NCI-H2107 treated with DMSO at 0.1 percent for 48 hours (cell line): ENCODE results near the gene EFCAB8.
"Not testable (repeated sequence)": the region's sequence is repeated elsewhere in the genome, so short reads cannot be mapped to it uniquely, and the experiment has no call there.

ENCODE experiments used
- DNase-seq: peaks from one replicate; lab custom pipeline; 2025; ENCODE audit not compliant: unreplicated experiment; lab: John Stamatoyannopoulos, UW

Gene EFCAB8

DNA sequence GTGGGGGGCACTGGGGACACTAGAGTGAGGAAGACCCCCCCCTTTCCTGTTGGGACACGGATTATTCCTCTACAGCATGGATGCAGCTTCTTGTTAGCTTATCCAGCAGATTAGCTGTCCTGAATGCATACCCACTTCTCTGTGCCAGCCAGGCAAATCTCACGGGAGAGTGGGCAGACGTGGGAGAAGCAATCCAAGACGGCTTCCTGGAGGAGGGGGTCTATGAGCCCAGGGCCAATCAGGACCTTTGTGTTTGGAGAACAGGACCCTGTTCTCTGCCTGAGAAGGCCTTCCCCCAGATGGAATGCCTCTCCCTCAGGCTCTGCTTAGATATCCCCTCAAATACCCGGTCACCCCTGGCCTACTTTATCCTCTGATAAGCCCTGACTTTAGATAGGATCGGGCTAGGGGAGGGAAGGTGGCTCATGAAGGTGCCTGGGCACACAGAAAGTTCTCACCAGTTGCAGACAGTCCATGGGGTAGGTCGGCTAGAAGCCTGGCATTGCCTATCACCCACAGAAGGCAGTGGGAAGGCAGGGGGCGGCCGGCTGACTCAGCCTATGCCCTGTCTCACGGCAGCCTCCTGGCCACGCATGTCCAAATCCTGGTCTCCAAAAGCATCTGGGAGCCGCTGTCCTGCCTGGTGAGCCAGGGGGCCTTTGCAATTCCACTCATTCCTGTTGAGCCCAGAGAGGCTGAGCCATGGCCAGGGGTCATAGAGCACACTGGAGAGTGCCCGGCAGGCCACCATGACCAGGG is 110.8 kb downstream of the EFCAB8 start:
- no peak for DNase-seq

DNA sequence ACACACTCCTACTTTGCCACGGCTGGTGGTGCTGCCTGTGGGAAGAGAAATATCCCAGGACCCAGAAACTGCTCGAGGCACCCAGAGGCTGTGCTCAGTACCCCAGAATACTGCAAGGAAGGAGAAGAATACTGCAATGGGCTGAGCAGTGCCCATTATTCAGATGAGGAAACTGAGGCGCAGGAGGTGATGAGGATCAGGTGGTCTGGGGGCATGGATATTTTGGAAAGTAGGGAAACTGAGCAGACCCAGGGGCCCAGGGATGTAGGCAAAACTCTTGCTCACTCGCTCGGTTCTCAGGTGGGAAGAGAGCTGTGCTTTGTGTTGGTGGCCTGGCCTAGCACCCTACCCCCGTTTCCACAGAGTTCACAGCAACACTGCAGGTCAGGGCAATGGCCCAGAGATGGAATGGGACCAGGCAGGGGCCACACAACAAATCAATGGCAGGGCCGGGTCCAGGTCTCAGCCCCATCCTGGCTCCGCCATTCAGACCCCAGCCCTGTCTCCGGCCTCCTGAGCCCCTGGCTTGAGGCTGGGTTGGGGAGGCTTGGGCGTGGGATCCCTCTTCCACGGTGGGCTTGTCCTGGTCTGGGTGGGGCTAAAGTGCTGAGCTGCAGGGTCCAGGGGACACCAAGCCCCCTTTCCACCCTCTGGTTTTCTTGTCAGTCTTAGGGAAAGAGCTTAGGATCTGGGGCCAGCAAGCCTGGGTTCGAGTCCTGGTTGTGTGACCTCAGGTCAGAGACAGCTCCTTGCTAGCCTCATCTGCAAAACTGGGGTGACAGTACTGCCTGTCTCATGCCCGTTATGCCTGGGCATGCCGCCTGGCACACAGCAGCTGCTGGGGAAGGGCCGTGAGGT is 111.6 kb downstream of the EFCAB8 start:
- no peak for DNase-seq

DNA sequence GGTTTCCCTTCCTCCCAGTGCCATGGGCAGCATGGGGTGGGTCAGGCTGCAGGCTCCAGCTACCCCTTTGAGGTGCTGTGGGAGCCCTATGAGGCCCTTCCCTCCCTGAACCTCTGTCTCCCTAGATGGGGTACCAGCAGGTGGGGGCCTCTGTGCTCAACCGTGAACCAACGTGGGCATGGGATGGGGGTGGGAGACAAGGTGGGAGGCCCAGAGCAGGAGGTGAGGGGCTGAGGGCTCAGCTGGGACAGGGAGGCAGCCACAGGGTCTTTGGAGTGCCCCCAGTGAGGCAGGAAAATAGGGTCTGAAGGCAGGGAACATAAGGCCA is 112.2 kb downstream of the EFCAB8 start:
- DNase-seq = no peak

- peak; percentile 39 for DNase-seq
These were observed 113.0 kb downstream of the EFCAB8 start for GRCh38 chr20:32971703-32972161.

DNA sequence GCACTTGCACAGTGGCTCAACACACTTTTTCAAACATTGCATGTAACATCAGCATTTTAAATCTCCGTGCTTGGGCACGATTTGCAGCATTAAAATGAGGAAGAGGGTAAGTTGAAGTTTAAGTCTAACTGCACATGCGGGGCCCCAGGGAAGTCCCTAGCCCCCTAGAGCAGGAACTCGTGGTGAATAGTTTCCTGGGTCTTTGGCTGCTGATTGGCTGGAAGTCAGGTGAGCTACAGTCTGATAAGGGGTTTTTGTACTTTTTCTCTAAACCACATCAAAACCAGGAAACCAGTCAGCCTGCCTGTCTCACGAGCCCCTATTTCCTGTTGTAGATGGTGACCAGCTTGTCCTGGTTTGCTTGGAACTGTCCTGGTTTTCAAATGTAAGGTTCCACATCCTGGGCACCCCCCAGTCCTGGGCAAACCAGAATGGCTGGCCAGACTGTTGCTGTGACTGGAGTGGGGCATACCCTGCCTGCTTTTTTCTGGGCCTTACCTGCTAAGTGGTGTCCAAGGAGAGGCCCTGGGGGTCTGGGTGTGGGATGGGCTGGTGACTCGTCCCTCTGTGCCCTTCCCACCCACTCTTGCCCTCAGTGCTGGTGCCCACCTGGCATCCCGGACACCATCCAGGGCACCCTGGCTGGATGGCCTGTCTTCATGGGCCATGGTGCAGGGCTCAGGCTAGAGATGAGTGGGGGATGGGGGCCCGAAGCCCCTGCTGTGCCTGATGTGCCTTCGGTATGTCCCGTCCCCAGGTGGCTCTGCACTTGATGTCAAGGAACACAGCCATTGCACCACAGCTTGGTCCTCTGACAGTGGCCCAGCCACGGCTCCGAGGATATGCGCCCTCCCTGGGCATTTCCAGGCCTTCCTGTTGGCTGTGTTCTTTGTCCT is 113.7 kb downstream of the EFCAB8 start:
- DNase-seq = no peak

DNA sequence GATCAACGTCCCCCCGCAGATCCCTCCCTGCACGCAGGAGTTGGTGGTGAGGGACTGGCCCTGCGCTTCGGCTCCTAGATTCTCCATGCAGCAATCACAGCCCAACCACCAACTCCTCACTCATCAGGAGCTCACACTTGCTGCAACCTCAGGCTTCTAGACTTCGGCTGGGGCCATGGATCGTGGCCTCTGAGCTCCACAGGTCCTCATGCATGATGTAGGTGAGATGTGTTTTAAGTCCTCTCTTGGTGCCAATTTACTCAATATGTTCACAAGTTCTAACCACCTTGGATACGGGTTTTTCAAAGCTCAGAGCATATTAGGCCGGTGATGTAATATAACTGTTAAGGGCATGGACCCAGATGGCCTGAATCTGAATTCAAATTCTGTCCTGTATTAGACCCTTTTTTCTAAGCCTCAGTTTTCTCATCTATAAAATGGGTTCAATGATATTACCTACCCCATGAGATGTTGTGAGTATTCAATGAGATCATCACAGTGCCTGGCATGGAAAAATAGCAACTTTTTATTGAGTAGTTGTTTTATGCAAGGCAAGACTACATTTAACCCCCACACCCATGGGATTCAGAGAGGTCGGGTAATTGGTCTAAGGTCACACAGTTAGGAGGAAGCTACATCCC is 114.5 kb downstream of the EFCAB8 start:
- no peak for DNase-seq

DNA sequence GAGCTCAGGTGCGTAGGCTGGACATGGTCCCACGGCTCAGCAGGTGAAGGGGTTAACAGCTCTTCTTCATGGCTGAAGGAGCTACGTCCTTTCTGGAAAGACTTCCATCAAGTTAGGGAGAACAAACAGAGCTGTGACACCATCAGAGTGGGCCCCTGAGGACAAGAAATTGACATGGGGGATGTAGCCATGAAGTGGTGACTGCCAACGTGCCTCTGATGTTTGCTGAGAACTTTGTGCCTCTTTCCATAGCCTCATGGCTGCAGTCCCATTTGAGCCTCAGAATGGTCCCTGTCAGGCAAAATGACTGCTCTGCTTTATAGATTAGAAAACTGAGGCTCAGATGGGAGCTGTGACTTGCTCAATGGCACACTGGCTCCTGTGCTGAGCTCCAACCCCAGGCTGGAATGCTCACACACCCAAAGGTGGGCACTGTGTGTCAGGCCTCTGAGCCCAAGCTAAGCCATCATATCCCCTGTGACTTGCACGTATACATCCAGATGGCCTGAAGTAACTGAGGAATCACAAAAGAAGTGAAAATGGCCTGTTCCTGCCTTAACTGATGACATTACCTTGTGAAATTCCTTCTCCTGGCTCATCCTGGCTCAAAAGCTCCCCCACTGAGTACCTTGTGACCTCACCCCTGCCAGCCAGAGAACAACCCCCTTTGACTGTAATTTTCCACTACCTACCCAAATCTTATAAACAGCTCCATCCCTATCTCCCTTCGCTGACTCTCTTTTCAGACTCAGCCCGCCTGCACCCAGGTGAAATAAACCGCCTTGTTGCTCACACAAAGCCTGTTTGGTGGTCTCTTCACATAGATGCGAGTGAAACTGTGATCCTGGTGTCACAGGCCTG is 115.7 kb downstream of the EFCAB8 start:
- not testable (repeated sequence) for DNase-seq

DNA sequence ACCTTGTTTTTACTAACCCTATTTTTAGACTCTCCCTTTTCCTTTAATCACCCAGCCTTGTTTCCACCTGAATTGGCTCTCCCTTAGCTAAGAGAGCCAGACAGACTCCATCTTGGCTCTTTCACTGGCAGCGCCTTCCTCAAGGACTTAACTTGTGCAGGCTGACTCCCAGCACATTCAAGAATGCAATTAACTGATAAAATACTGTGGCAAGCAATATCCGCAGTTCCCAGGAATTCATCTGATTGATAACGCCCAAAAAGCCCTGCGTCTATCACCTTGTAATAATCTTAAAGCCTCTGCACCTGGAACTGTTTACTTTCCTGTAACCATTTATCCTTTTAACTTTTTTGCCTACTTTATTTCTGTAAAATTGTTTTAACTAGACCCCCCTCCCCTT is 116.4 kb downstream of the EFCAB8 start:
- not testable (repeated sequence) for DNase-seq

- no peak for DNase-seq
These were observed 117.3 kb downstream of the EFCAB8 start for GRCh38 chr20:32975698-32976674.

- DNase-seq = no peak
These were observed 118.0 kb downstream of the EFCAB8 start for GRCh38 chr20:32976746-32977145.

DNA sequence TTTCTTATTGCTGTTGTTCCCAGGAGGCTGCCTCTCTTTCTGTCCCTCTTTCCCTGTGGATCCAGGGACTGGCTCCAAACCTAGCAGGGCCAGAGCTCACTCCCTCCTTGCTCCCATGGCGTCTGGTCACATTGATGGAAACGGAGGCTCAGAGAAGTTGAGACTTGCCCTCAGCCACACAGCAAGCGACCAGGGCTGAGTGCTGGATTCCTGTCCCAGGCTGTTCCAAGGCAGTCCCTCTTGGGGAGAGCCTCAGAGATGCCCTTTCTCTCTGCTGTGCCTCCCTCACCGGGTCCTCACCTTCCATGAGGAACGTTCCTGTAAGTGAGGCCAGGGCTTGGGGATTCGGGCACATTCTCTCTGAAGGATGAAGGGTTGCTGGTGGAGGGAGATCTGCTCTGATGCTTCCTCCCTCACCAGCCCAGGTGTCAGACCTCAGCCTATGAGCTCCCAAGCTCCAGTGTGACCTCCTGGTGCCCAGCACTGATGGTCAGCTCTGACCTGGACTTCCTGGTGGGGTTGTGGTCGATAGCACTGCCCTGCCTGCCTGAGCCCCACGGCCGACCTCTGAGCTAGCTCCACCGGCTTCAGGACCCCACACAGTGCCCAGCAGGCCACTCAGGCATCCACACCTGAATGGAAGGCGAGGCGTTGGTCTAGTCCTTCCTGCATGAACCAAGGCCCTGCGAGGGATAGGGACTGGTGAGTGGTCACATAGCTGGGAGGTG is 118.7 kb downstream of the EFCAB8 start:
- DNase-seq = no peak

GRCh38 chr20:32978009-32978335 is 119.2 kb downstream of the EFCAB8 start:
- DNase-seq = no peak

- no peak for DNase-seq
These were observed 120.7 kb downstream of the EFCAB8 start for GRCh38 chr20:32979201-32979998.

GRCh38 chr20:32980131-32980941 is 121.6 kb downstream of the EFCAB8 start:
- DNase-seq = no peak

DNA sequence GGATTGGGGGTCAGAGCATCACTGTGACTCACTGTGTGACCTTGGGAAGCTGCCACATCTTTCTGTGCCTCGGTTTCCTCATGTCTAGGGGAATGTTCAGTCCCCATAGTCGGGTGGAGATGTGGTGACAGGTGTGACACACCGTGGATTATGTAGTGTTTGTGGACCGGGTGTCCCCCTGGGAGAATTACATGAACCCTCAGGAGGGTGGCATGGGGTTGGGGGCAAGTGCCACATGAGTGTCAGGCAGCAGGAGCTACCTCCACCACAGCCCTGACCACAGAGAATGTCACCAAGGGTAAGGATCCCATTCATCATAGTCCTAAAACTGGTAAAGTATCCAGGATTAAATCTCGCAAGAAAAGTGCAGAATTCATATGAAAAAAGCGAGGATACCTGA is 122.3 kb downstream of the EFCAB8 start:
- DNase-seq = no peak

DNA sequence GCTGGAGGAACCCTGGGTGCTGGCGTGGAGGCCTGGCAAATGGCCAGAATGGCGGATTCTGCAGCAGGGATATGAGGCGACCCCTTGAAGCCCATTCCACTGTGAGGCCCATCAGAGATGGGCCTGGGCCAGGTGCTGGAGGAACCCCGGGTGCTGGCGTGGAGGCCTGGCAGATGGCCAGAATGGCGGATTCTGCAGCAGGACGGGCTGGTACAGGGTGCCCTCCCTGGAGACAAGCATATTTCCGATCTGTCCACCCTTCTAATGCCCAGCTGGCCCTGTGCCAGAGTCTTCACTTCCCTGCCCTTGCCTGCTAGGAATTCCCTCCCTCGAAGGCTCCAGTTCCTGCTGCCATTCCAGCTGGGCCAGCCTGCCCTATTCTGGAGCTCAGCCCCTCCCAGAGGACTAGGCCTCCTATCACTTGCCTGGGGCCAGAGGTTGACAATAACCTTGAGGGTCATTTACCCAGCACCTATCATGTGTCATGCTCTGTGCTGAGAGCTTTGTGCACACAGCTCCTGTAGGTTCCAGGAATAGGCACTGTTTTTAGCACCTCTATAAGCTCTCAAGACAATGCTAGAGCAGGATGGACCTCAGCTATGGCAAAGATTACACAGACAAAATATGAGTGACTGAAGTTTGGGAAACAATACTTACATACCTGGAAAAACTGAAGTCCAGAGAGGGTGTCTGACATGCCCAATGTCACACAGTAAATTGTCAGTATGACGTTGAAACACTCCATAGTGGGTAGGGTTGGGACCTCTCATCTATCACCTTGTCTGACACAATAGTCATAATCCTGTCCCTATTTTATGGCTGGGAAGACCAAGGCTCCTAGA is 124.1 kb downstream of the EFCAB8 start:
- no peak for DNase-seq
